GM10266 (cell line): ENCODE measurements around the gene LETM1.

Source experiments
- DNase-seq: peaks from one replicate; pipeline ENCODE4 v3.0.0; 2012; ENCODE audit errors: extremely low spot score
- TF ChIP-seq, protein P1 (sequence below): IDR thresholded peaks from 2 replicates; pipeline ENCODE4 v1.5.1; 2012; ENCODE audit warnings: mild to moderate bottlenecking, low read depth; ENCODE audit not compliant: control insufficient read depth, insufficient read depth; ENCODE audit errors: missing control alignments

Gene LETM1

DNA sequence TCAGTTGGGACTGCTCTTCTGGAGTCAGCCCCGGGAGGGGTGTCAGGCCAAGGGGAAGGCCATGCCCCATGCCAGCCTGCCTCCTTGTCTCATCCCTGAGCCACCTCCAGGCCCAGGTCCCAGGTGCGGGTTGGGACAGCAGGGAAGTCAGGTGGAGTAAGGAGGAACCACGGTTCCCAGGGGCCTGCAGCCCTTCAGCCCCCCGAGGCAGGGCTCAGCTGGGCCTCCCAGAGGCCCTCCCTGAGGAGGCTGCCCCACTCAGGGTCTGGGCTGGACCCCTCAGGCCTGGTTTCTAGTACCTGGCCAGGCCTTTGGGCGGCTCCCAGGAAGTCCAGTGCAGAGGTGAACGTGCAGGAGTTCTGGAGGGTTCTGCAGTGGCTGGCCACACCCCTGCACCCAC, 86.3 kb downstream of the LETM1 start:
- TF ChIP-seq, protein P1, sequence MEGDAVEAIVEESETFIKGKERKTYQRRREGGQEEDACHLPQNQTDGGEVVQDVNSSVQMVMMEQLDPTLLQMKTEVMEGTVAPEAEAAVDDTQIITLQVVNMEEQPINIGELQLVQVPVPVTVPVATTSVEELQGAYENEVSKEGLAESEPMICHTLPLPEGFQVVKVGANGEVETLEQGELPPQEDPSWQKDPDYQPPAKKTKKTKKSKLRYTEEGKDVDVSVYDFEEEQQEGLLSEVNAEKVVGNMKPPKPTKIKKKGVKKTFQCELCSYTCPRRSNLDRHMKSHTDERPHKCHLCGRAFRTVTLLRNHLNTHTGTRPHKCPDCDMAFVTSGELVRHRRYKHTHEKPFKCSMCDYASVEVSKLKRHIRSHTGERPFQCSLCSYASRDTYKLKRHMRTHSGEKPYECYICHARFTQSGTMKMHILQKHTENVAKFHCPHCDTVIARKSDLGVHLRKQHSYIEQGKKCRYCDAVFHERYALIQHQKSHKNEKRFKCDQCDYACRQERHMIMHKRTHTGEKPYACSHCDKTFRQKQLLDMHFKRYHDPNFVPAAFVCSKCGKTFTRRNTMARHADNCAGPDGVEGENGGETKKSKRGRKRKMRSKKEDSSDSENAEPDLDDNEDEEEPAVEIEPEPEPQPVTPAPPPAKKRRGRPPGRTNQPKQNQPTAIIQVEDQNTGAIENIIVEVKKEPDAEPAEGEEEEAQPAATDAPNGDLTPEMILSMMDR, result no peak
- no peak for DNase-seq

- TF ChIP-seq, protein P1, result no peak
- no peak for DNase-seq
Observed at GRCh38 chr4:1768367-1769034, 87.5 kb downstream of the LETM1 start.

- DNase-seq, result peak; percentile 83
- TF ChIP-seq, protein P1, result peak; percentile 47
Observed at GRCh38 chr4:1767770-1768366, 88.1 kb downstream of the LETM1 start.

GRCh38 chr4:1767061-1767769, 88.7 kb downstream of the LETM1 start:
- TF ChIP-seq, protein P1, result no peak
- peak; percentile 79 for DNase-seq

DNA sequence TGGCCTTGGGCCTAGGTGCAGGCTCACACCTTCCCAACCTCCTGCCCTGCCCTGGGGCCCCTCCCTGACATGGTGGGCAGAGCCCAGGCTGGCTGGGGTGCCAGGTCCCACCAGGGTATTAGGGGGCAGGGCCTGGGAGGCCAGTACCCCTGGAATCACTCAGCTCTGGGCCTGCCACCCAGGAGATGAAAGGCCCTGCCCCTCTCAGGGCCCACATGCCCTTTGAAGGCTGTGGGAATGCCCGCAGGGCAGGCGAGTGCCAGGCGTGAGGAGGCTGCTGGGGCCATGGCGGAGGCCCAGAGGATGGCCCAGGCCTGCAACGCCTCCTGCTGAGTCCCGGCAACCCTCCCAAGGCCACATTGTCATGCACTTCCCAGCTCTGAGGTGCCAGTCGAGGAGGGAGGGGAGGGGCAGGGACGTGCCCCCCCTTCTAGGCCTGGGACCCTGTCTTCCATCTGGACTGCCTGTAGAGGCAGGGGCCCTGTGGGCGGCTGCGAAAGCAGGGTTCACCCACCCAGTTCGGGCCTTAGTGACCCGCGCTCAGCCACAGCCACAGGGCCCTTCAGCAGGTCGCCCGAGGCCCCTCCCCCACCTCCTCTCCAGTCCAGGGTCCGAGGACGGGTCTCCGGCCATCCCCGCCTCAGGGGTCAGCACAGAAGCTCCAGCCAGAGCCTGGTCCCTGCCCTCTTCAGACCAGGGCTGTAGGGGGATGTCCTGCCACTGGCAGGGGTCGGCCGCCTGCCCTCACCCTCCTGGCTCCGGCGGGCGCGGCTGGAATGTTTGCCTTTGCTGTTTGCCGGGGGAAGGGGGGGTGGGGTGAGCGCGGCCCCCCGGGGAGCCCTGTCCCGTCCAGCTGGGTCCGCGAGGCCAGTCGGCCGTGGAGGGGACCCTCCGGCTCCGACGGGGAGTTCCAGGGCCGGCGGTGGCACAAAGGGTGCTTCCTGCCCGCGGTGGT, 89.6 kb downstream of the LETM1 start:
- TF ChIP-seq, protein P1, result no peak
- no peak for DNase-seq

GRCh38 chr4:1765409-1766072, 90.4 kb downstream of the LETM1 start:
- no peak for DNase-seq
- TF ChIP-seq, protein P1, result no peak
